Trophoblast cell (in vitro differentiated cells and primary cell): Measurements from ENCODE around the gene MTA3.
A peak's percentile ranks its signal among the peaks of the same experiment; 100 is the strongest.

Experiments
- DNase-seq, 2 donors: peaks; one replicate each; pipeline ENCODE4 v3.0.0-alpha.2; 2016
- H2AFZ ChIP-seq: 2 replicates; pipeline ENCODE4 v1.6.1; 2013; ENCODE audit warnings: low read length, moderate library complexity, mild to moderate bottlenecking; ENCODE audit not compliant: insufficient read depth, poor library complexity
- H2AK5ac ChIP-seq: 2 replicates; pipeline ENCODE4 v1.6.1; 2013; ENCODE audit warnings: mild to moderate bottlenecking, low read length
- H2BK120ac ChIP-seq: 2 replicates; pipeline ENCODE4 v1.6.1; 2013; ENCODE audit warnings: low read length, mild to moderate bottlenecking, moderate library complexity; ENCODE audit not compliant: insufficient read depth, poor library complexity
- H2BK12ac ChIP-seq: 2 replicates; pipeline ENCODE4 v1.6.1; 2013; ENCODE audit warnings: mild to moderate bottlenecking, low read length, moderate library complexity
- H2BK5ac ChIP-seq: 2 replicates; pipeline ENCODE4 v1.6.1; 2013; ENCODE audit warnings: low read length, low read depth, moderate library complexity, mild to moderate bottlenecking; ENCODE audit not compliant: poor library complexity
- H3K14ac ChIP-seq: 2 replicates; pipeline ENCODE4 v1.6.1; 2013; ENCODE audit warnings: mild to moderate bottlenecking, low read length
- H3K18ac ChIP-seq: 2 replicates; pipeline ENCODE4 v1.6.1; 2013; ENCODE audit warnings: mild to moderate bottlenecking, low read length
- H3K23ac ChIP-seq: 2 replicates; pipeline ENCODE4 v1.6.1; 2013; ENCODE audit warnings: low read length
- H3K27ac ChIP-seq: 2 replicates; pipeline ENCODE4 v1.5.1; 2013; ENCODE audit warnings: low read depth, mild to moderate bottlenecking, inconsistent platforms, low read length, moderate library complexity
- H3K27me3 ChIP-seq: 2 replicates; pipeline ENCODE4 v1.6.1; 2013; ENCODE audit warnings: inconsistent platforms, mild to moderate bottlenecking, low read length, moderate library complexity; ENCODE audit not compliant: insufficient read depth
- H3K36me3 ChIP-seq, 2 experiments: 1 replicate in 1 of 2; 2 replicates in 1 of 2; pipeline ENCODE4 v1.6.1; 2013; ENCODE audit warnings: low read length in 2 of 2, mild to moderate bottlenecking in 2 of 2, moderate library complexity in 1 of 2; ENCODE audit not compliant: insufficient read depth in 2 of 2, control insufficient read depth in 1 of 2
- H3K4ac ChIP-seq: 2 replicates; pipeline ENCODE4 v1.6.1; 2013; ENCODE audit warnings: low read depth, mild to moderate bottlenecking, low read length, moderate library complexity
- H3K4me1 ChIP-seq, 2 experiments: 1 replicate in 1 of 2; 2 replicates in 1 of 2; pipeline ENCODE4 v1.6.1; 2013; ENCODE audit warnings: low read length in 2 of 2, mild to moderate bottlenecking in 2 of 2, moderate library complexity in 1 of 2; ENCODE audit not compliant: insufficient read depth in 2 of 2, control insufficient read depth in 1 of 2
- H3K4me2 ChIP-seq: 2 replicates; pipeline ENCODE4 v1.6.1; 2013; ENCODE audit warnings: inconsistent platforms, mild to moderate bottlenecking, low read length, moderate library complexity
- H3K4me3 ChIP-seq: 2 replicates; pipeline ENCODE4 v1.5.1; 2013; ENCODE audit warnings: mild to moderate bottlenecking, low read depth, low read length, inconsistent platforms
- H3K79me1 ChIP-seq: one replicate; pipeline ENCODE4 v1.6.1; 2013; ENCODE audit warnings: low read length
- H3K79me2 ChIP-seq: 2 replicates; pipeline ENCODE4 v1.6.1; 2013; ENCODE audit warnings: low read length, mild to moderate bottlenecking; ENCODE audit not compliant: control insufficient read depth, insufficient read depth, poor library complexity
- H3K9ac ChIP-seq: 2 replicates; pipeline ENCODE4 v1.6.1; 2013; ENCODE audit warnings: mild to moderate bottlenecking, low read length
- H3K9me3 ChIP-seq: 2 replicates; pipeline ENCODE4 v1.6.1; 2013; ENCODE audit warnings: low read depth, mild to moderate bottlenecking, control low read depth, inconsistent platforms, low read length; ENCODE audit not compliant: insufficient read depth
- H4K12ac ChIP-seq: 2 replicates; pipeline ENCODE4 v1.6.1; 2013; ENCODE audit warnings: low read depth, mild to moderate bottlenecking, low read length, moderate library complexity
- H4K8ac ChIP-seq: 2 replicates; pipeline ENCODE4 v1.6.1; 2013; ENCODE audit warnings: low read depth, mild to moderate bottlenecking, low read length, moderate library complexity
- H4K91ac ChIP-seq: one replicate; pipeline ENCODE4 v1.6.1; 2013; ENCODE audit warnings: low read depth, mild to moderate bottlenecking, low read length, moderate library complexity
- WGBS: extraction: QIAGEN DNeasy Blood & Tissue Kit; methylation state at CpG from one replicate; pipeline ENCODE4 v1.1.7; 2013; ENCODE audit warnings: missing lambda C conversion rate; ENCODE audit not compliant: insufficient read length, insufficient coverage; ENCODE audit errors: extremely low coverage; 5-methylcytosine and 5-hydroxymethylcytosine counted together

Gene MTA3

DNA sequence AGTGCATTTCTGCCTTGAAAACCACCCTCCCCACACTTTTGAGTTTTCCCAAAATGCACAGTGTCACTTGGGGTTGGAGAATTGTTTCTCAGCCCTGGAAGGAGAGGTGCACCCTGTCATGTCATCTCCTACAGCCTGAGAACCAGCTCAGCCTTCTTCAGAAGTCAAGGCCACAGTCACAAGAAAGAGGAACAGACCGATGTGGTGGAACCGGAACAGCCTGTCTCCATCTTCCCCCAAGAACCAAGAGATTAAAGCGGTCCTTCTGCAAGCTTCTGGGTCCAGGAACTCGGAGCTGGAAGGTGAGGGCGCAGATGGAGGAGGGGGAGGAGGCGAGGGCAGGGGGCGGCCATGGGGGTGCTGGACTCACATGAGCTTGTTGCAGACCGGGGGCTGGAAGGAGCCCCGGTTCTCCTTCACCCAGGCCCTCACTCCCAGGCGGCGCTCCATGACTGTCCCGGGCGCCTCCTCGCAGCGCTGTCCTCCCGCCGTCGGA lies 223.7 kb downstream of the MTA3 start:
- H3K36me3 ChIP-seq = peaks cover 5 to 6% of the 10 kb centered on the region in 2 experiments
- peak in 1 of 2 donors; percentile 27 for DNase-seq
- H3K23ac ChIP-seq = no peak overlapping the region
- peak overlapping the region; percentile 91 for H3K4me2 ChIP-seq
- H2AK5ac ChIP-seq = no peak overlapping the region
- H2AFZ ChIP-seq = no peak overlapping the region
- peaks cover 19% of the 10 kb centered on the region for H3K79me1 ChIP-seq
- no CpG with 5 or more reads among the region's 18 CpGs for WGBS
- no peak overlapping the region for H3K9ac ChIP-seq
- peak overlapping the region; percentile 70 for H3K4me3 ChIP-seq
- no peaks in the 10 kb centered on the region for H3K79me2 ChIP-seq
- peak overlapping the region; percentile 68 for H2BK5ac ChIP-seq
- no peaks in the 10 kb centered on the region for H3K27me3 ChIP-seq
- H4K91ac ChIP-seq = peak overlapping the region; percentile 83
- peak overlapping the region; percentile 23 for H3K14ac ChIP-seq
- no peak overlapping the region for H3K4ac ChIP-seq
- H4K12ac ChIP-seq = peak overlapping the region; percentile 67
- H3K27ac ChIP-seq = peak overlapping the region; percentile 99
- no peak overlapping the region for H2BK12ac ChIP-seq
- H3K4me1 ChIP-seq = peaks cover 6 to 15% of the 10 kb centered on the region in 2 experiments
- peak overlapping the region; percentile 80 for H2BK120ac ChIP-seq
- H4K8ac ChIP-seq = peak overlapping the region; percentile 20
- H3K18ac ChIP-seq = peak overlapping the region; percentile 76
- no peaks in the 10 kb centered on the region for H3K9me3 ChIP-seq

DNA sequence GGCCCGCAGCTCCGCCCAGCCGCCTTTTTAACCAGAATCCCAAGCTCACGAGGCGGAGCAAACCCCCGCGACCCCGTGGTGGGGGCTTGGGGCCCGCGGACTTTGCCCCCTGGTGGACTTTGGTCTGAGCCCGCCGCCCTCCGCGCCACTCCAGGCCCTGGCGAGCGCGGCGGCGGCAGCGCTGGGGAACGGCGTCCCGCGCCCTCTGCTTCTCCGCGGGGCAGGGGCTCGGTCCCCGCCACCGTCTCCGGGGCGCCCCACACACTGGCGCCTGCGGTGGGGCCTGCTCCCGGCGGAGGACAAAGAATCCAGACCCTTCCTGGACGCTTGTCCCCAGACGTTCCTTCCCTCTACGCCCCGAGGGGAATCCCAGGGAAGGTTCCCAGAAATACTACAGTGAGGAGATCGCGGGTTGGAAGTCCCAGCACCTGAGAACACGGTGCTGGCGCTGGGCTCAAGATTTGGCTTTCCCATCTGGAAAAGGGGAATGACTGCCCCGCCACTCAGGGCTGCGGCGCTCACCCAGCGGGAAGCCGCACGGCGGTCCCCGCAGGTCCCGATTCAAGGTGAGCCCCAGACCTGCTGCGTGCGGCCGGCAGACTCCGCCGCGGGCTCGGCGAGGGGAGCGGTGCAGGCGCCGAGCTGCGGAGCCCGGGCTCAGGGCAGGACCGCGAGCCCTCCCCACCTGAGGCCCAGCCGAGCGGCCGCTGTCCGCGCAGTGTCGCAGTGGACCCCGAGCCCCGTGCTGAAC lies 224.3 kb downstream of the MTA3 start, which contains the start of gene HAAO:
Gene HAAO (minus strand): TSS at position 1 of the 751 bp plus-strand sequence. CDS start 47 bp downstream, outside the sequence.
- H3K14ac ChIP-seq = peak within 1 kb of the TSS; percentile 94
- no CpG with 5 or more reads among the region's 75 CpGs for WGBS

GRCh38 chr2:42793334-42794270 lies 225.2 kb downstream of the MTA3 start:
- peaks cover 19% of the 10 kb centered on the region for H3K79me1 ChIP-seq
- no peak overlapping the region for H2BK12ac ChIP-seq
- H3K4me3 ChIP-seq = peak overlapping the region; percentile 70
- H3K23ac ChIP-seq = no peak overlapping the region
- H3K14ac ChIP-seq = peak overlapping the region; percentile 94
- H3K27ac ChIP-seq = peak overlapping the region; percentile 99
- H3K4me2 ChIP-seq = peak overlapping the region; percentile 91
- H2AFZ ChIP-seq = peak overlapping the region; percentile 21
- peak overlapping the region; percentile 4 for H3K4ac ChIP-seq
- peak overlapping the region; percentile 51 for H2AK5ac ChIP-seq
- no peaks in the 10 kb centered on the region for H3K27me3 ChIP-seq
- peak overlapping the region; percentile 68 for H2BK5ac ChIP-seq
- H4K8ac ChIP-seq = peak overlapping the region; percentile 20
- no CpG with 5 or more reads among the region's 22 CpGs for WGBS
- no peak for DNase-seq
- peak overlapping the region; percentile 67 for H4K12ac ChIP-seq
- no peaks in the 10 kb centered on the region for H3K9me3 ChIP-seq
- H3K79me2 ChIP-seq = no peaks in the 10 kb centered on the region
- peak overlapping the region; percentile 80 for H2BK120ac ChIP-seq
- H3K4me1 ChIP-seq = peaks cover 6 to 15% of the 10 kb centered on the region in 2 experiments
- H3K18ac ChIP-seq = peak overlapping the region; percentile 76
- H3K9ac ChIP-seq = peak overlapping the region; percentile 90
- peak overlapping the region; percentile 83 for H4K91ac ChIP-seq
- peaks cover 0 to 6% of the 10 kb centered on the region in 2 experiments for H3K36me3 ChIP-seq

More for the DNA sequence above, 224.3 kb downstream of the MTA3 start, which contains the start of gene HAAO:
- H3K23ac ChIP-seq = no peak within 1 kb of the TSS
- peaks cover 19% of the 10 kb centered on the region for H3K79me1 ChIP-seq
- H3K79me2 ChIP-seq = no peaks in the 10 kb centered on the region
- H4K12ac ChIP-seq = peak within 1 kb of the TSS; percentile 67
- no peaks in the 10 kb centered on the region for H3K27me3 ChIP-seq
- peaks cover 6 to 15% of the 10 kb centered on the region in 2 experiments for H3K4me1 ChIP-seq
- H3K9me3 ChIP-seq = no peaks in the 10 kb centered on the region
- H3K27ac ChIP-seq = peak within 1 kb of the TSS; percentile 99
- peak within 1 kb of the TSS; percentile 76 for H3K18ac ChIP-seq
- peak within 1 kb of the TSS; percentile 68 for H2BK5ac ChIP-seq
- peak within 1 kb of the TSS; percentile 91 for H3K4me2 ChIP-seq
- peak in 1 of 2 donors; percentile 19 for DNase-seq
- H2BK120ac ChIP-seq = peak within 1 kb of the TSS; percentile 80
- peaks cover 3 to 6% of the 10 kb centered on the region in 2 experiments for H3K36me3 ChIP-seq
- H3K4ac ChIP-seq = peak within 1 kb of the TSS; percentile 4
- H3K9ac ChIP-seq = peak within 1 kb of the TSS; percentile 90
- H2BK12ac ChIP-seq = peak within 1 kb of the TSS; percentile 34
- peak within 1 kb of the TSS; percentile 70 for H3K4me3 ChIP-seq
- H4K8ac ChIP-seq = peak within 1 kb of the TSS; percentile 20
- peak within 1 kb of the TSS; percentile 21 for H2AFZ ChIP-seq
- peak within 1 kb of the TSS; percentile 51 for H2AK5ac ChIP-seq
- peak within 1 kb of the TSS; percentile 83 for H4K91ac ChIP-seq
